ENCODE measurements around the gene ANKRD9.

ANKRD9 gene

GRCh38 chr14:102503641-102504327 is 5.8 kb downstream of the ANKRD9 start:
- Histone ChIP-seq H3K9ac (ENCODE audit: low read length) (no peak overlapping the region), H3K36me3 (ENCODE audit: low read length) (no peaks in the 10 kb centered on the region), H3K79me2 (ENCODE audit: insufficient read depth, low read length) (no peaks in the 10 kb centered on the region), H3K9me3 (ENCODE audit: insufficient read depth, low read length) (no peaks in the 10 kb centered on the region), H3K4me3 (ENCODE audit: insufficient read depth, low read length, poor library complexity, severe bottlenecking) (no peak overlapping the region), H3K27me3 (ENCODE audit: low read length) (no peaks in the 10 kb centered on the region), H2AFZ (ENCODE audit: low read depth, low read length, severe bottlenecking) (no peak overlapping the region), H3K9me2 (replicated peaks; ENCODE audit: insufficient read depth, low read length) (no peaks in the 10 kb centered on the region), H4K20me1 (ENCODE audit: low read depth, low read length) (no peaks in the 10 kb centered on the region), H3K4me2 (ENCODE audit: low read depth, low read length, poor library complexity, severe bottlenecking) (no peak overlapping the region), H3F3A (ENCODE audit: insufficient read depth) (no peaks in the 10 kb centered on the region), H3K27ac (ENCODE audit: low read depth, low read length) (no peak overlapping the region)
- no peak for TF ChIP-seq EZH2phosphoT487 (conservative IDR thresholded peaks at IDR 0.05; ENCODE audit: low read length)
- TF ChIP-seq, protein P1, sequence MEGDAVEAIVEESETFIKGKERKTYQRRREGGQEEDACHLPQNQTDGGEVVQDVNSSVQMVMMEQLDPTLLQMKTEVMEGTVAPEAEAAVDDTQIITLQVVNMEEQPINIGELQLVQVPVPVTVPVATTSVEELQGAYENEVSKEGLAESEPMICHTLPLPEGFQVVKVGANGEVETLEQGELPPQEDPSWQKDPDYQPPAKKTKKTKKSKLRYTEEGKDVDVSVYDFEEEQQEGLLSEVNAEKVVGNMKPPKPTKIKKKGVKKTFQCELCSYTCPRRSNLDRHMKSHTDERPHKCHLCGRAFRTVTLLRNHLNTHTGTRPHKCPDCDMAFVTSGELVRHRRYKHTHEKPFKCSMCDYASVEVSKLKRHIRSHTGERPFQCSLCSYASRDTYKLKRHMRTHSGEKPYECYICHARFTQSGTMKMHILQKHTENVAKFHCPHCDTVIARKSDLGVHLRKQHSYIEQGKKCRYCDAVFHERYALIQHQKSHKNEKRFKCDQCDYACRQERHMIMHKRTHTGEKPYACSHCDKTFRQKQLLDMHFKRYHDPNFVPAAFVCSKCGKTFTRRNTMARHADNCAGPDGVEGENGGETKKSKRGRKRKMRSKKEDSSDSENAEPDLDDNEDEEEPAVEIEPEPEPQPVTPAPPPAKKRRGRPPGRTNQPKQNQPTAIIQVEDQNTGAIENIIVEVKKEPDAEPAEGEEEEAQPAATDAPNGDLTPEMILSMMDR (IDR thresholded peaks at IDR 0.05; ENCODE audit: insufficient read depth, low read length, poor library complexity, severe bottlenecking) = no peak

DNA sequence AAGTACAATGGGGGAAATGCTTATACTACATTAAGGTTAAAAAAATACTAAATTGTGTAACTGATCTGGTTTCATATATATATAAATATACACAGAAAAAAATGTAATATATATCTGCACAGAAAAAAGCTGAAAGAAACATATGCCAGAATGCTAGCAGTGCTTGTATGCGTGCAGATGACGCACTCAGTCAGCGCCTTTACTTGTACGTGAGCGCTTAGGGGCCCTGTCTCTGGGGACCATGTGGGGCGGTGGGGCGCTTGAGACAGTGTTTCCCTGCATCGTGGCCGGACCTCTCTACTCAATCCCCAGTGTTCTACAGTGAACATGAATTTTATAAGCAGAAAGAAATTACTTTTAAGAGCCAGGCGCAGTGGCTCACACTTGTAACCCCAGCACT is 7.0 kb downstream of the ANKRD9 start:
- no peaks in the 10 kb centered on the region for H4K20me1 ChIP-seq (ENCODE audit: low read depth, low read length)
- no peak overlapping the region for H2AFZ ChIP-seq (ENCODE audit: low read depth, low read length, severe bottlenecking)
- H3K9me2 ChIP-seq (replicated peaks; ENCODE audit: insufficient read depth, low read length) = no peaks in the 10 kb centered on the region
- no peaks in the 10 kb centered on the region for H3K79me2 ChIP-seq (ENCODE audit: insufficient read depth, low read length)
- no peak overlapping the region for H3K4me3 ChIP-seq (ENCODE audit: insufficient read depth, low read length, poor library complexity, severe bottlenecking)
- H3F3A ChIP-seq (ENCODE audit: insufficient read depth) = no peaks in the 10 kb centered on the region
- H3K27ac ChIP-seq (ENCODE audit: low read depth, low read length) = no peak overlapping the region
- H3K27me3 ChIP-seq (ENCODE audit: low read length) = no peaks in the 10 kb centered on the region
- H3K9ac ChIP-seq (ENCODE audit: low read length) = no peak overlapping the region
- H3K9me3 ChIP-seq (ENCODE audit: insufficient read depth, low read length) = no peaks in the 10 kb centered on the region
- H3K4me2 ChIP-seq (ENCODE audit: low read depth, low read length, poor library complexity, severe bottlenecking) = no peak overlapping the region
- no peak for TF ChIP-seq EZH2phosphoT487 (conservative IDR thresholded peaks at IDR 0.05; ENCODE audit: low read length)
- TF ChIP-seq, protein P1 (IDR thresholded peaks at IDR 0.05; ENCODE audit: insufficient read depth, low read length, poor library complexity, severe bottlenecking) = no peak
- no peaks in the 10 kb centered on the region for H3K36me3 ChIP-seq (ENCODE audit: low read length)

DNA sequence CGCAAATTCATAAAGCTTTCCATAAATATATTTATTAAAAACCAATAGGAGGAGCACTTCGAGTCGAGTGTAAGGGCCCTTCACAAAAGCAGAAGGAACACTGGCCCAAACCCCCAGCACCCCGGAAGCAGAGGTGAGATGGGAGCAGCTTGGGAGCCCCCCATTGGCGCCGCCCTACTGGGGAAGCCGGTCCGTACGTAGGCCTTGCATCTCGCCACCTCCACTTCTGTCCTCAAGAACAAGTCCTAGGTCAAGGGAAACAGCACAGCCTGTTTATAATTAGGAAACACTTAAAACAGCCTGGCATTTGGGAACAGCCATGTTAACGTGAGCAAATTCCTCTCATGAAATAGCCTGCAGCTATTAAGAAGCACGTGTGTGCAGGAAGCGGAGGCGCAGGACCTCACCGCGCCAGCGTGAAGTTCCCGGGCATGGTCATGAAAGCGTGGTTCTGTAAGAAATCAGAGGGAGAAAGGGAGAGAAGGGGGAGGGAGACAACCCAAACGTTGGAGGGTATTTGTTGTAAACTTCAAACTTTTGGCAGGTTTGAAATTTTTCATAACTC is 7.7 kb downstream of the ANKRD9 start:
- no peak overlapping the region for H3K4me2 ChIP-seq (ENCODE audit: low read depth, low read length, poor library complexity, severe bottlenecking)
- H3F3A ChIP-seq (ENCODE audit: insufficient read depth) = no peaks in the 10 kb centered on the region
- H3K79me2 ChIP-seq (ENCODE audit: insufficient read depth, low read length) = no peaks in the 10 kb centered on the region
- no peaks in the 10 kb centered on the region for H3K27me3 ChIP-seq (ENCODE audit: low read length)
- H2AFZ ChIP-seq (ENCODE audit: low read depth, low read length, severe bottlenecking) = no peak overlapping the region
- H3K36me3 ChIP-seq (ENCODE audit: low read length) = no peaks in the 10 kb centered on the region
- no peak overlapping the region for H3K9ac ChIP-seq (ENCODE audit: low read length)
- H3K9me2 ChIP-seq (replicated peaks; ENCODE audit: insufficient read depth, low read length) = no peaks in the 10 kb centered on the region
- no peak overlapping the region for H3K4me3 ChIP-seq (ENCODE audit: insufficient read depth, low read length, poor library complexity, severe bottlenecking)
- H3K27ac ChIP-seq (ENCODE audit: low read depth, low read length) = no peak overlapping the region
- no peaks in the 10 kb centered on the region for H3K9me3 ChIP-seq (ENCODE audit: insufficient read depth, low read length)
- TF ChIP-seq, protein P1 (IDR thresholded peaks at IDR 0.05; ENCODE audit: insufficient read depth, low read length, poor library complexity, severe bottlenecking) = no peak
- TF ChIP-seq EZH2phosphoT487 (conservative IDR thresholded peaks at IDR 0.05; ENCODE audit: low read length) = no peak
- no peaks in the 10 kb centered on the region for H4K20me1 ChIP-seq (ENCODE audit: low read depth, low read length)

Data from SU-DHL-6 (cell line).